ENCODE results near the gene TUB.
A peak's percentile ranks its signal among the peaks of the same experiment; 100 is the strongest.

The TUB gene, protein sequence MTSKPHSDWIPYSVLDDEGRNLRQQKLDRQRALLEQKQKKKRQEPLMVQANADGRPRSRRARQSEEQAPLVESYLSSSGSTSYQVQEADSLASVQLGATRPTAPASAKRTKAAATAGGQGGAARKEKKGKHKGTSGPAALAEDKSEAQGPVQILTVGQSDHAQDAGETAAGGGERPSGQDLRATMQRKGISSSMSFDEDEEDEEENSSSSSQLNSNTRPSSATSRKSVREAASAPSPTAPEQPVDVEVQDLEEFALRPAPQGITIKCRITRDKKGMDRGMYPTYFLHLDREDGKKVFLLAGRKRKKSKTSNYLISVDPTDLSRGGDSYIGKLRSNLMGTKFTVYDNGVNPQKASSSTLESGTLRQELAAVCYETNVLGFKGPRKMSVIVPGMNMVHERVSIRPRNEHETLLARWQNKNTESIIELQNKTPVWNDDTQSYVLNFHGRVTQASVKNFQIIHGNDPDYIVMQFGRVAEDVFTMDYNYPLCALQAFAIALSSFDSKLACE

GRCh38 chr11:8080674-8081590 is at the start of gene TUB:
Gene TUB, plus strand, starts transcription at chr11:8081211. Its CDS starts 300 bp downstream, at chr11:8081511.
- no peaks in the 10 kb centered on the region for H3K36me3 ChIP-seq
- peak within 1 kb of the TSS; percentile 48 to 72 (median 62) for H3K4me3 ChIP-seq
- H3K4me2 ChIP-seq: peak within 1 kb of the TSS; percentile 77 to 86 (median 81)
- peaks cover 0 to 7% (median 0%) of the 10 kb centered on the region in 11 experiments; a peak in 2 of 22 replicates for H3K27me3 ChIP-seq
- peaks cover 0 to 26% (median 0%) of the 10 kb centered on the region in 11 experiments; a peak in 8 of 22 replicates for H4K20me1 ChIP-seq
- H3K27ac ChIP-seq: peak within 1 kb of the TSS in 8 of 11 experiments; percentile 50 to 65 (median 62); a peak in 15 of 22 replicates
- H3K9ac ChIP-seq: peak within 1 kb of the TSS in 9 of 11 experiments; percentile 53 to 83 (median 71); a peak in 18 of 22 replicates
- no peak for TF ChIP-seq Cebpa-rat (IDR thresholded peaks at IDR 0.05)
- H3K9me3 ChIP-seq (replicated peaks in 1 of 11): no peaks in the 10 kb centered on the region
- peaks cover 0 to 54% (median 46%) of the 10 kb centered on the region in 10 experiments; a peak in 15 of 20 replicates for H3K4me1 ChIP-seq

GRCh38 chr11:8031248-8032115 is 49.5 kb upstream of the TUB start:
- Histone ChIP-seq H3K9ac (no peak overlapping the region), H3K4me2 (no peak overlapping the region), H3K4me1 (peaks cover 0 to 24% (median 12%) of the 10 kb centered on the region in 10 experiments; a peak in 15 of 20 replicates), H3K36me3 (no peaks in the 10 kb centered on the region), H3K27ac (no peak overlapping the region), H4K20me1 (no peaks in the 10 kb centered on the region), H3K27me3 (no peaks in the 10 kb centered on the region), H3K4me3 (no peak overlapping the region), H3K9me3 (replicated peaks in 1 of 11) (no peaks in the 10 kb centered on the region)
- TF ChIP-seq Cebpa-rat (IDR thresholded peaks at IDR 0.05): no peak

DNA sequence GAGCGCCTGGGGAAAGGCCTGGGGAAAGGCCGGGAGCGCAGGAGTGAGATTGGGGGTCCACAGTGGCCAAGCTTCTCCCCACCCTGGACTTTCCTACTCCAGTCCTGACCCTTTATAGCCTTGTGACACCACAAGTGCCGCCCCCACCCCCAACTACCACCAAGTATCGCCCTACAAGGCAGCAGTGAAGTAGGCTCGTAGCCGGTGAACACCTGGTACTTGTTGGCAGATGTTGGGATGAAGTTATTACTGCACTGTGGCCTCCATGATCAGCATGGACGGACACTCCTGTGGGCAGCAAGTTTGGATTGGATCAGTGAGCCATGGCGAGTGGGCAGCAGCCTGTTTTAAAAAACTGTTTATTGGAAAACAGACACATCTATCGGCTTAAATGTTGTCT is 48.9 kb upstream of the TUB start:
- TF ChIP-seq Cebpa-rat (IDR thresholded peaks at IDR 0.05): no peak
- Histone ChIP-seq H3K4me2 (no peak overlapping the region), H4K20me1 (no peaks in the 10 kb centered on the region), H3K4me1 (peaks cover 0 to 17% (median 12%) of the 10 kb centered on the region in 10 experiments; a peak in 15 of 20 replicates), H3K27me3 (no peaks in the 10 kb centered on the region), H3K27ac (no peak overlapping the region), H3K9ac (no peak overlapping the region), H3K4me3 (no peak overlapping the region), H3K9me3 (replicated peaks in 1 of 11) (no peaks in the 10 kb centered on the region), H3K36me3 (no peaks in the 10 kb centered on the region)

DNA sequence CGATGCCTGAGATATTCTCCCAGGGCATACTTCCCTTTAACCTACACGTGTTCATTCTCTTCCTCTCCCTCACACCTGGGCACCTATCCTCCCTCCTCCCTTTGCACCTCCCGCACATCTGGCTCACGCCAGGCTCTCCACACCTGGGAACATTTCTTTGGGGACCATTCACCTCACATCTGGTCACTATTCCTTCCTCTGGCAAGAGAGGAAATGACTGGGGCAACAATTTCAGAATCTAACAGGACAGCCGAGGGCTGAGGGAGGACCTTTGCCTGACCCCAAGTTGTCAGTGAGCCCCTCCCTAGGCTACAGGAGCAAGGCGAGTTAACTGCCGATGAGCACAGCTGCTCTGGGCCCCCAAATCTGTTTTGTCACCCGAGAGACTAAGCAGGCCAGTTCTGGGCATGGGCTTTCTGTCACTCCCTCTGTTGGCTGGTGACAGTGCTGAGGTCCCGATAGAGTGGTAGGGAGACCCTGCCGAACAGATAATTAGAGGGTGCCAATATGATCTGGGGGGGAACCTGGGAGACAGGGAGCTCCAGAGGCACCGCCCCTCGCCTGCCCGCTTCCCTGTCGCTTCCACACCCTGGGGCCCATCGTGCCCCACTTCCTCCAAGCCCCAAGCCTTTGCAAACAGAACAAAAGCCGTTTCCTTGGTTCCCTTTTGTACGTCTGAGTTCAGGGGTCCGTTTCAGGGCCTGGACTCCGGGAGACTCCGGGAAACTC is 48.3 kb upstream of the TUB start:
- Histone ChIP-seq H3K4me3 (no peak overlapping the region), H3K27me3 (no peaks in the 10 kb centered on the region), H3K4me2 (peak overlapping the region; percentile 5 to 63 (median 38); a peak in 15 of 22 replicates)

DNA sequence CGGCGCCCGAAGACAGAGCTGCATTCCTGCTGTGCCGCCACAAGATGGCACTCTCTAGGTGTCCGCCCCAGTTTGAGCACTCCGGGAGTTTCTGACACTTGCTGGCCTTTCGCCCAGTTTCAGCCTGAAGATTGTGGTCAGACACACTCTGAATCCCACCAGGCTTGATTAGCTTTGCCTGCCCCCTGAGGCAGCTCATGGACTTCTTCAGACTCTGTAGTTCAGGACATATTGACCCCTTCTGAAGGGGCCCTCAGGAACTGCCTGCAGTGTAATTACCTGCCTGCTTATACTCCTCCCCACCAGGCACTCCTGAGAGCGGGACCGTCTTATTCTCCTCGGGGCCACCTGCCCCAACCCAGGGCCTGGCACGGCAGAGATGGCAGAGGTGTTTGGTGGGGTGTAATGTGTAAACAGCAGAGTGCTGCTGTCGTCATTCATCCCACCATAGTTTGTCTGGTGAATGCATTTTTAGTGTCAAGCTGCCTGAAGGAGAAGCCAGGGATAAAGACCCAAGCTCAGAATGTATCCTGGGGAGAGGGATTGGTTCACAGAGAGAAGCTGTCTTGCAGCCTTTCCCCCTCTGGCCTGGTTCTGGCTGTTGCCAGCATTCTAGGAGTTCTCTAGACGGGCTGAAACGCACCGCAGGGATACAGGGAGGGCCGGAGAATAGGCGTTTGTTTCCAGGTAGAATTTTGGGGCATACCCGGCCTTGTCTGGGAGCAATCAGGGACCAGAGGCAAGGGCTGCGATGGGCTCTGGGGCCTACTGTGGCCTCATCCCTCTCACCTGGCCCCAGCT is 47.5 kb upstream of the TUB start:
- Histone ChIP-seq H3K4me2 (peak overlapping the region; percentile 5 to 63 (median 38); a peak in 14 of 22 replicates), H3K4me3 (no peak overlapping the region), H4K20me1 (no peaks in the 10 kb centered on the region; a peak in 1 of 22 replicates), H3K9ac (peak overlapping the region in 4 of 11 experiments; percentile 21 to 44 (median 40); a peak in 2 of 22 replicates), H3K9me3 (replicated peaks in 1 of 11) (no peaks in the 10 kb centered on the region), H3K27me3 (no peaks in the 10 kb centered on the region), H3K27ac (no peak overlapping the region), H3K4me1 (peaks cover 0 to 12% (median 11%) of the 10 kb centered on the region in 10 experiments; a peak in 14 of 20 replicates), H3K36me3 (no peaks in the 10 kb centered on the region)
- no peak for TF ChIP-seq Cebpa-rat (IDR thresholded peaks at IDR 0.05)

More for the DNA sequence above, 48.3 kb upstream of the TUB start:
- no peaks in the 10 kb centered on the region for H3K36me3 ChIP-seq
- H3K4me1 ChIP-seq: peaks cover 0 to 12% (median 11%) of the 10 kb centered on the region in 10 experiments; a peak in 14 of 20 replicates
- no peaks in the 10 kb centered on the region for H3K9me3 ChIP-seq (replicated peaks in 1 of 11)
- H4K20me1 ChIP-seq: no peaks in the 10 kb centered on the region
- peak overlapping the region in 1 of 11 experiments; percentile 30; a peak in 2 of 22 replicates for H3K27ac ChIP-seq
- no peak for TF ChIP-seq Cebpa-rat (IDR thresholded peaks at IDR 0.05)
- peak overlapping the region in 5 of 11 experiments; percentile 7 to 44 (median 37); a peak in 3 of 22 replicates for H3K9ac ChIP-seq

- no peak overlapping the region for H3K4me3 ChIP-seq
- no peaks in the 10 kb centered on the region for H3K9me3 ChIP-seq (replicated peaks in 1 of 11)
- H3K9ac ChIP-seq: no peak overlapping the region
- no peaks in the 10 kb centered on the region for H3K36me3 ChIP-seq
- H3K27me3 ChIP-seq: no peaks in the 10 kb centered on the region
- peaks cover 0 to 19% (median 17%) of the 10 kb centered on the region in 10 experiments; a peak in 15 of 20 replicates for H3K4me1 ChIP-seq
- no peaks in the 10 kb centered on the region; a peak in 1 of 22 replicates for H4K20me1 ChIP-seq
- H3K4me2 ChIP-seq: no peak overlapping the region
- no peak overlapping the region for H3K27ac ChIP-seq
- TF ChIP-seq Cebpa-rat (IDR thresholded peaks at IDR 0.05): no peak
Measured at GRCh38 chr11:8034106-8034585, 46.9 kb upstream of the TUB start.

Measured in BLaER1 treated with 17β-estradiol and CSF1 and Interleukin-3, amounts not matched to agents 10 nM and 100 nM (cell line).